ENCODE results near the gene STPG1.

STPG1 gene

DNA sequence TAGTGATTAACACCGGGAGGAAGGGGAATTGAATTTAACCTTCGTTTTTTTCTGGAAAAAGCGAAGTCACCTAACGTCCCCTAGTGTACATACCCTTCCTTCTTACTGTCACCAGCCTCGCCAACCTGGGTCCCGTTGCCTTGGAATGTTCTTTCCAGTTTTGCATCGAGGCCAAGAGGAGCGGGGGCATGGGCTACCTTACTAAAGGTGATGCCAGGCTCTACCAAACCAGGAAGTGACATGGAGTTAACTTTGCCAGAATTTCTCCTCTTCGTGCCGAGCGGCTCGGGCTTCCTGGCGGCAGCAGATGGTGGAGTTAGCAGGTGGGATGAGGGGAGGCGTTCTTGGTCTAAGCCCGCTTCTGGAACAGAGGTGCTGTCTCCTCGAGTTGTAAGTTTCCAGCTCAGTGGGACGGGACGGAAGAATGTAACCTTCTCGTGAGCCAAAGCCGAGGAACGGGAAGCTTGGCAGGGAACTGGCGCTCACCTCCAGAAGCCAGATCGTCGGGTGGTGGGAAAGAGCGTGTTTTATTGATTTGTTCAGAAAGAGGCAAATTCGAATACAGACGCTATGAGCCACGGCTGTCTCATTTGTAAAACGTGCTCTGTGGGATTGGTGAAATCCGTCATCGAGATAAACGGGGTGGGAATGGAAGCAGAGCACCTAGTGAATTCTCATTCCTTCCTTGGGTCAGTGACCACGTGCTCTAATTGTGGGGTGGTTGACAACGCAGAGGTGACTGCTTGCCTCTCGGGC is 2.5 kb upstream of the STPG1 start:
- no peak for DNase-seq
- Histone ChIP-seq H3K36me3 (no peaks in the 10 kb centered on the region), H3K4me3 (ENCODE audit: low read depth, low read length) (peak overlapping the region; percentile 84), H3K4me1 (no peaks in the 10 kb centered on the region), H3K27me3 (no peaks in the 10 kb centered on the region), H3K9me3 (no peaks in the 10 kb centered on the region)
- no peak for TF ChIP-seq CTCF (IDR thresholded peaks at IDR 0.05; ENCODE audit: low read depth, low read length)

DNA sequence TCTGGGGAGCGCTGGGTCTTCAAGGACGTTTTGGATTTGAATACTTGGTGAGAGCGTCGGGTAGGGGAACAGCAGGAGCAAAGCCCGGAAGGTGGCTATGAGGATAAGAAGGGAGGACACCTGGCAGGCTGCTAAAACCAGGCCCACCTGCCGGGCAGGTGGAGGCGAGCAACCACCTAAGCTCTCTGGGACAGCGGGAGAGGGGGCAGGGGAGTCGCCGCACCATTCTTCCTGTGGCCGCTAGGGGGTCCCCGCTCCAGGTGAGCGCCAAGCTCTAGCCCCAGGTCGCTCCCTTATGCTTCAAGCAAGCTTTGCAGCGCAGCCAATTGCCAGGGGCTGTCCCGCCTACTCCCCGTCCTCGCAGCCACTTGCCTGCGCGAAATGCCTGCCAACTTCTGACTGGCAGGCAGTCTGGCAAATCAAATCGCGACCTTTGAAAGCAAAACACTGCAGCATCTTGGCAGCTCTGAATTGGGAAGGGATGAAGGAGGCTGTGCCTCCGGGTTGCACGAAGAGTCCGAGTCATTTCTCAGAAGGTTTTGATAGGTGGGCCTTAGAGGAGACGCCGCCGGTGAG is 1.8 kb upstream of the STPG1 start, which contains the start of gene NIPAL3:
Gene NIPAL3 (plus strand): TSS at position 469 of the 576 bp plus-strand sequence. CDS start 3,746 bp downstream, outside the sequence.
- Histone ChIP-seq H3K9me3 (no peaks in the 10 kb centered on the region), H3K27me3 (no peaks in the 10 kb centered on the region), H3K4me1 (no peaks in the 10 kb centered on the region), H3K36me3 (no peaks in the 10 kb centered on the region), H3K4me3 (ENCODE audit: low read depth, low read length) (peak within 1 kb of the TSS; percentile 84)
- TF ChIP-seq CTCF (IDR thresholded peaks at IDR 0.05; ENCODE audit: low read depth, low read length) = peak; percentile 55
- DNase-seq = peak; percentile 94

DNA sequence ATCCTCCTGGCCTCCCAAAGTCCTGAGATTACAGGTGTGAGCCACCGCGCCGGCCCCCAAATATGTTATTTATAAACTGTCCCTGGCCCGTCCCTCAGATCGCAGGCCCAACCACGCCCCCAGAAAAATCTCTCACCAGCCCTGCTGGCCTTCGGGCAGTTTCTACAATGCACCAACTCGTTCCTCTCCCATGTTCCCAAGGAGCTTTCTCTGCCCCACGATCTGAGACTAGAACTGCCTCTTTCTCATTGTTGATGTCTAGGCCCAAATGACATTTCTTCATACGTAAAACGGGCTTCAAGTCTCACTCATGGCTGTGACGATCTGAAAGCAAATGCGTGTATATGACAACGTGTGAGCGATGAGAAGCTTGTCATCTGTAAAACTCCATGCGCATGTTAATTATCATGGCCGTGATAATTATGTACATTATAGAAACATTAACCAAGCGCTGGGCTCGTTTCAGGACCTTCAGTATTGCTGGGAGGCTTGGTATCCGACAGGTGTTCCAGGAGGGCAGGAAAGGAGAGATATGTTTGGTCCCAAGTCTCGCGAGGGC is 1.3 kb upstream of the STPG1 start:
- Histone ChIP-seq H3K4me3 (ENCODE audit: low read depth, low read length) (peak overlapping the region; percentile 84), H3K9me3 (no peaks in the 10 kb centered on the region), H3K27me3 (no peaks in the 10 kb centered on the region), H3K4me1 (no peaks in the 10 kb centered on the region), H3K36me3 (no peaks in the 10 kb centered on the region)
- no peak for DNase-seq
- TF ChIP-seq CTCF (IDR thresholded peaks at IDR 0.05; ENCODE audit: low read depth, low read length) = no peak

DNA sequence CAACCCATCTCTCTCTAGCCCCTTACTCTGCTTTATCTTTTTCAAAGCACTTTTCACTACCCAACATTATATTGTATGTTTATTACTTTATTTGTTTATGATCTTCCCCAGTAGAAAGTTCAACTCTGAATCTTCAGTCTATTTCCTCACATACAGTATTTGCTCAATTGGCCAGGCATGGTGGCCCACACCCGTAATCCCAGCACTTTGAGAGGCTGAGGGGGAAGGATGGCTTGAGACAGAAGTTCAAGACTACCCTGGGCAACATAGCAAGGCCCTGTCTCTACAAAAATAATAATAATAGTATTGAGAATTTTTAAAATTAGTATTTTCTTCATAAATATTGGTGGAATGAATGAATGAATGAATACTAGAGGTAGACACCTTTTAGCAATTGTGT is 1.2 kb downstream of the STPG1 start:
- Histone ChIP-seq H3K4me1 (no peaks in the 10 kb centered on the region), H3K9me3 (no peaks in the 10 kb centered on the region), H3K36me3 (no peaks in the 10 kb centered on the region), H3K27me3 (no peaks in the 10 kb centered on the region), H3K4me3 (ENCODE audit: low read depth, low read length) (no peak overlapping the region)
- DNase-seq = no peak
- no peak for TF ChIP-seq CTCF (IDR thresholded peaks at IDR 0.05; ENCODE audit: low read depth, low read length)

- Histone ChIP-seq H3K36me3 (no peaks in the 10 kb centered on the region), H3K9me3 (no peaks in the 10 kb centered on the region), H3K27me3 (no peaks in the 10 kb centered on the region), H3K4me1 (no peaks in the 10 kb centered on the region), H3K4me3 (ENCODE audit: low read depth, low read length) (no peak overlapping the region)
- TF ChIP-seq CTCF (IDR thresholded peaks at IDR 0.05; ENCODE audit: low read depth, low read length) = no peak
- DNase-seq = no peak
Observed at GRCh38 chr1:24411963-24412362, 1.6 kb downstream of the STPG1 start.

DNA sequence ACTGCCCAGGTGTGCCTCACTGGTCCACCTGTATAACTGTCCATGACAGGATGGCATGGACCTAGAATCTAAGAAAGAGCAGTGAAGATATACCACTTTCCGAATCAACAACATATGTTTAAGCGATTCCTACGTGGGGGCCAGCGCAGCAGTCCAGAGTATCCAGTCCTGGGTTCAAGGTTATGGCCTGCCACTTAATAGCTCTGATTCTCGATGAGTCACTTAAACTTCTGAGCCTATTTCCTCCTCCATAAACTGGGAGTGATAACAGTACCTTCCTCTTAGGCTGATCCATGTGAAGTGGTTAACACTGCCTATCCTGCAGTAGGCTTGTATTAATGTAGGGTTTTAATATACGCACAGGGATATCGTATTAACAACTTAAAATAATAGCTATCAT is 2.8 kb downstream of the STPG1 start:
- H3K9me3 ChIP-seq = no peaks in the 10 kb centered on the region
- no peaks in the 10 kb centered on the region for H3K27me3 ChIP-seq
- no peaks in the 10 kb centered on the region for H3K36me3 ChIP-seq
- TF ChIP-seq CTCF (IDR thresholded peaks at IDR 0.05; ENCODE audit: low read depth, low read length) = no peak
- no peaks in the 10 kb centered on the region for H3K4me1 ChIP-seq
- H3K4me3 ChIP-seq (ENCODE audit: low read depth, low read length) = no peak overlapping the region
- no peak for DNase-seq

Data from BE2C (cell line).